Mesothelial cell of epicardium (in vitro differentiated cells): ENCODE results near the gene FHDC1. TPM values are rescaled to one million over a fixed set of nuclear protein-coding genes. Genes with fewer than 3 reads are reported as not detected.

ENCODE experiments used
- DNase-seq, 2 experiments: peaks; one replicate each; pipeline ENCODE4 v3.0.0; 2021; ENCODE audit warnings: low spot score in 2 of 2; ENCODE audit not compliant: unreplicated experiment in 2 of 2
- H3K27ac Mint-ChIP-seq: 2 replicates; pipeline ENCODE4 v1.8.0; 2021; ENCODE audit warnings: mixed read lengths
- H3K27me3 Mint-ChIP-seq: 2 replicates; pipeline ENCODE4 v1.8.0; 2021; ENCODE audit warnings: low read depth, mixed read lengths
- H3K36me3 Mint-ChIP-seq: 2 replicates; pipeline ENCODE4 v1.8.0; 2021; ENCODE audit warnings: mixed read lengths
- H3K4me1 Mint-ChIP-seq: 2 replicates; pipeline ENCODE4 v1.8.0; 2021; ENCODE audit warnings: mixed read lengths
- H3K4me3 Mint-ChIP-seq: 2 replicates; pipeline ENCODE4 v1.8.0; 2021; ENCODE audit warnings: mild to moderate bottlenecking, moderate library complexity, mixed read lengths
- H3K9me3 Mint-ChIP-seq: 2 replicates; pipeline ENCODE4 v1.8.0; 2021; ENCODE audit warnings: mixed read lengths
- total RNA-seq: library from RNA; stranded (reverse); gene quantifications from 3 replicates; pipeline ENCODE4 v1.2.1, GENCODE V29; 2021
- TF ChIP-seq, protein P1 (sequence below): fragments of 200-600 bp; sonication (generic); IDR thresholded peaks from one replicate; pipeline ENCODE4 v1.5.0; 2021; ENCODE audit warnings: antibody characterized with exemption; ENCODE audit not compliant: unreplicated experiment

FHDC1 gene
- total RNA-seq, 1 donor from 2014 or later: 4.6 TPM

DNA sequence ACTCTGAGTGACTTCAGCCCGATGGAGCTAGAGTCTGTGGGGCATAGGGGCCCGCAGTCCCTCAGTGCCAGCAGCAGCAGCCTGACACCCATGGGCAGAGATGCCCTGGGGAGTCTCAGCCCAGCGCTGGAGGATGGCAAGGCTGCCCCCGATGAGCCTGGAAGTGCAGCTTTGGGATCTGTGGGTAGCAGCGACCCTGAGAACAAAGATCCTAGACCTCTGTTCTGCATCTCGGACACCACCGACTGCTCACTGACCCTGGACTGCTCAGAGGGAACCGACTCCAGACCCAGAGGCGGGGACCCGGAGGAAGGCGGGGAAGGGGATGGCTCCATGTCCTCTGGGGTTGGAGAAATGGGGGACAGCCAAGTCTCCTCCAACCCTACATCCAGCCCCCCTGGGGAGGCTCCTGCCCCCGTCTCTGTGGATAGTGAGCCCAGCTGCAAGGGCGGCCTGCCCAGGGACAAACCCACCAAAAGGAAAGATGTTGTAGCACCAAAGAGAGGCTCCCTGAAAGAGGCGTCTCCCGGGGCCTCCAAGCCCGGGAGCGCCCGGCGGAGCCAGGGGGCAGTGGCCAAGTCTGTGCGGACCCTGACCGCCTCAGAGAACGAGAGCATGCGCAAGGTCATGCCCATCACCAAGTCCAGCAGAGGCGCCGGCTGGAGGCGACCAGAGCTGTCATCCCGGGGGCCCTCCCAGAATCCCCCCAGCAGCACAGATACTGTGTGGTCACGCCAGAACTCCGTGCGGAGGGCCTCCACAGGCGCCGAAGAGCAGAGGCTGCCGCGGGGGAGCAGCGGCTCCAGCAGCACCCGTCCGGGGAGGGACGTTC, 39.5 kb downstream of the FHDC1 start:
- Mint-ChIP-seq H3K4me1 (peaks cover 31% of the 10 kb centered on the region), H3K9me3 (no peaks in the 10 kb centered on the region), H3K27ac (no peak overlapping the region), H3K36me3 (peaks cover 6% of the 10 kb centered on the region), H3K27me3 (no peaks in the 10 kb centered on the region), H3K4me3 (no peak overlapping the region)
- DNase-seq: no peak
- TF ChIP-seq, protein P1, sequence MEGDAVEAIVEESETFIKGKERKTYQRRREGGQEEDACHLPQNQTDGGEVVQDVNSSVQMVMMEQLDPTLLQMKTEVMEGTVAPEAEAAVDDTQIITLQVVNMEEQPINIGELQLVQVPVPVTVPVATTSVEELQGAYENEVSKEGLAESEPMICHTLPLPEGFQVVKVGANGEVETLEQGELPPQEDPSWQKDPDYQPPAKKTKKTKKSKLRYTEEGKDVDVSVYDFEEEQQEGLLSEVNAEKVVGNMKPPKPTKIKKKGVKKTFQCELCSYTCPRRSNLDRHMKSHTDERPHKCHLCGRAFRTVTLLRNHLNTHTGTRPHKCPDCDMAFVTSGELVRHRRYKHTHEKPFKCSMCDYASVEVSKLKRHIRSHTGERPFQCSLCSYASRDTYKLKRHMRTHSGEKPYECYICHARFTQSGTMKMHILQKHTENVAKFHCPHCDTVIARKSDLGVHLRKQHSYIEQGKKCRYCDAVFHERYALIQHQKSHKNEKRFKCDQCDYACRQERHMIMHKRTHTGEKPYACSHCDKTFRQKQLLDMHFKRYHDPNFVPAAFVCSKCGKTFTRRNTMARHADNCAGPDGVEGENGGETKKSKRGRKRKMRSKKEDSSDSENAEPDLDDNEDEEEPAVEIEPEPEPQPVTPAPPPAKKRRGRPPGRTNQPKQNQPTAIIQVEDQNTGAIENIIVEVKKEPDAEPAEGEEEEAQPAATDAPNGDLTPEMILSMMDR: no peak

DNA sequence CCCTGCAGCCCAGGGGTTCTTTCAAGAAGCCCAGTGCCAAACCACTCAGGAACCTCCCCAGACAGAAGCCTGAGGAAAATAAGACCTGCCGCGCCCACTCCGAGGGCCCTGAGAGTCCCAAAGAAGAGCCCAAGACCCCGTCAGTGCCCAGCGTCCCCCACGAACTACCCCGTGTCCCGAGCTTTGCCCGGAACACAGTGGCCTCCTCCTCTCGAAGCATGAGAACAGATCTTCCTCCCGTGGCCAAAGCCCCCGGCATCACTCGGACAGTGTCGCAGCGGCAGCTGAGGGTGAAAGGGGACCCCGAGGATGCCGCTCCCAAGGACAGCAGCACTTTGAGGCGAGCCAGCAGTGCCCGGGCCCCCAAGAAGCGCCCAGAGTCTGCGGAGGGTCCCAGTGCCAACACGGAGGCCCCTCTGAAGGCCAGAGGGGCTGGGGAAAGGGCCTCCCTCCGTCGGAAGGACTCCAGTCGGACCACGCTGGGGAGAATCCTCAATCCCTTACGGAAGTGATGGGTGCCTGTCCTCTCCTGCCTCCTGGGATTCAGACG, 40.2 kb downstream of the FHDC1 start:
- no peak overlapping the region for H3K27ac Mint-ChIP-seq
- H3K9me3 Mint-ChIP-seq: no peaks in the 10 kb centered on the region
- H3K27me3 Mint-ChIP-seq: no peaks in the 10 kb centered on the region
- no peak for DNase-seq
- H3K36me3 Mint-ChIP-seq: peaks cover 6% of the 10 kb centered on the region
- TF ChIP-seq, protein P1: no peak
- no peak overlapping the region for H3K4me3 Mint-ChIP-seq
- H3K4me1 Mint-ChIP-seq: peaks cover 24% of the 10 kb centered on the region

DNA sequence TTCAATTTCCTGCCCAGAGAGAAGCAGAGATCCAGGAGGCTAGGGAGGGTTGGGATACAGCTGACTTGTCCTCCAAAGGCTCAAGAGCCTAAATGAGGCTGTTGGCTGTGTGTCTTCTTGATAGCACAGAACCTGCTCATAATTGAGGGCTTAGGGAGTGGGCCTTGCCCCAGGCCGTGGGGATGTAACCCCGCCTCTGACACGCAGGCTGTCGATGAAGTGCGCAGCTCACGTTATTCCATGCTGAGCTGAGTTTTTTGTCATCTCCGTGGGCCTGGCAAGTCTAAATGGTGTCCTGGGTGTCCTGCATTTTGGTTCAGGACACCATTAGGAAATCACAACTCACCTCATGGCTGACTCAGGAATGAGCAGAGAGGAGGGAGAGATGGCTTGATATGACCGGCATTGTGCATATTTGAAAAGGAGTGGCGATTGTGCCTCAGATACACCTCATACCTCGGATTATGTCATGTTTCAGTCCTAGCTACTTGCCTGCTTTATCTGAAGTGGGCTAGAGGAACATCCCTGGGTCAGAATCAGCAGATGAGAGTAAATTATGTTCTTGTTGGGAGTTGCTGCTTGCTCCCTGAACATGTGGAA, 43.7 kb downstream of the FHDC1 start:
- Mint-ChIP-seq H3K27me3 (peaks cover 1% of the 10 kb centered on the region), H3K27ac (no peak overlapping the region)
- TF ChIP-seq, protein P1: no peak

DNA sequence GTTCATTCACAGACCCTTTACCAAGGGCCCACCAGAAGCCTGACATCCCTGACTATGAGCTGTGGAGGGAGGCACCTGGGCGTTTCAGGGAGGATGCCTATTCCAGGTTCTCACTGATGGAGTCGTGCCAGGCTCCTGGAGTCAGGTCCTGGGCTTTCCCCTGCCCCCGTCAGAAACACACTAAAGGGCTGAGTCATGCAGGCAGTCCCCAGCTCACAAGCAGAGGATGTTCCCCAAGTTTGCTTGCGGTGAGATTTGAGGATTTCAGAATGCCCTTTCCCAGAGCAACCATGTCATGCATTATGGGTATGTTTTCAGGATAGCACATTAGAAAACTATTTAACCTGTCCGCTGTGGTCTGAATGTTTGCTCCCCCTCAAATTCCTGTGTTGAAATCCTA, 45.2 kb downstream of the FHDC1 start:
- peaks cover 2% of the 10 kb centered on the region for H3K36me3 Mint-ChIP-seq
- no peak overlapping the region for H3K27ac Mint-ChIP-seq
- no peaks in the 10 kb centered on the region for H3K9me3 Mint-ChIP-seq
- no peak for DNase-seq
- H3K27me3 Mint-ChIP-seq: peaks cover 1% of the 10 kb centered on the region
- no peak overlapping the region for H3K4me3 Mint-ChIP-seq
- TF ChIP-seq, protein P1: no peak
- H3K4me1 Mint-ChIP-seq: no peaks in the 10 kb centered on the region

More for the DNA sequence above, 43.7 kb downstream of the FHDC1 start:
- Mint-ChIP-seq H3K9me3 (no peaks in the 10 kb centered on the region), H3K4me3 (no peak overlapping the region), H3K36me3 (peaks cover 2% of the 10 kb centered on the region), H3K4me1 (no peaks in the 10 kb centered on the region)
- DNase-seq: no peak

DNA sequence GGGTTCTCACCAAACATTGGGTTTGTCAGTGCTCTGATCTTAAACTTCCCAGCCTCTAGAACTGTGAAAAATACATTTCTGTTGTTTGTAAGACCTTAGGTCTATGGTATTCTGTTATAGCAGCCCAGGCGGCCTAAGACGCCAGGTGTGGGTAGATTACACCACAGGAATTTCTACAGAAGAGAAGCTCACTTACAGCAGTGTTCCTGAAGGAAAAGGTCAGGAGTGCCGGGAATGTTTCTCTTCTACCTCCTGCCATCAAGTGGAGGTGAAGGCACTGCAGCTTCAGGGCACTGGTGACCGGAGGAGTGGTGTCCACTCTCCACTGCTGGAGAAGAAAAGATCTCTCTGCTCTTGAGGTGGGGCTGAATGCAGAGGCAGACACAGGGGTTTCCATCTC, 45.7 kb downstream of the FHDC1 start:
- no peak for DNase-seq
- no peaks in the 10 kb centered on the region for H3K9me3 Mint-ChIP-seq
- TF ChIP-seq, protein P1: no peak
- H3K36me3 Mint-ChIP-seq: peaks cover 2% of the 10 kb centered on the region
- H3K27me3 Mint-ChIP-seq: peaks cover 3% of the 10 kb centered on the region
- H3K27ac Mint-ChIP-seq: no peak overlapping the region
- no peaks in the 10 kb centered on the region for H3K4me1 Mint-ChIP-seq
- H3K4me3 Mint-ChIP-seq: no peak overlapping the region
